NB4 (cell line): ENCODE data around the gene SCN1A.

Source experiments
- DNase-seq: peaks from one replicate; pipeline ENCODE4 v3.0.0; 2010; ENCODE audit warnings: low read depth
- H3K4me3 ChIP-seq: one replicate; pipeline ENCODE4 v1.5.1; 2011; ENCODE audit warnings: mild to moderate bottlenecking, low read depth, low read length, moderate library complexity
- MYC ChIP-seq: IDR thresholded peaks from 2 replicates; pipeline ENCODE4 v1.6.1; 2011; ENCODE audit warnings: low read depth, low read length
- POLR2A ChIP-seq: IDR thresholded peaks from 2 replicates; pipeline ENCODE4 v1.6.1; 2011; ENCODE audit warnings: mild to moderate bottlenecking; ENCODE audit not compliant: insufficient read length; ENCODE audit errors: extremely low read depth
- TF ChIP-seq, protein P1 (sequence below): IDR thresholded peaks from 2 replicates; pipeline ENCODE4 v1.6.1; 2011; ENCODE audit warnings: low read depth, low read length
- TF ChIP-seq, protein P2 (sequence below): IDR thresholded peaks from one replicate; pipeline ENCODE4 v1.5.1; 2012; ENCODE audit warnings: low read depth, low read length

The SCN1A gene

DNA sequence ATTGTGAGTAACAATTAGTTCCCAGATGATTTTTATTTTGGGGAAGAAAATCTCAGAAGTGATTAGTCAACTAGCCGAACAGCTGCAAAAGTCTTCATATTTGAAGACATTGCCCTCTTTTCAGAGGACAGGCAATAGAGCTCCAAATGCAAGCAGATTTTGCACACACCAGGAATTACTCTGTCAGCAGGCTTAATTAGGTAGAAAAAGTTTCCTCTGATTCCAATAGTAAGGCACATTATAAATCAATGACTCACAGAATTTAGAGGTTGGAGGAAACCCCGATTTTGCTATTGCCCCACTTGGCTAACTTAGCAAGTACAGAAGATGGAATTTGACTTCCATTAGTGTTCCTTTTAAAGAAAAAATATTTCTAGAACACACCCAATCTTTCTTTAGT lies 30.7 kb upstream of the SCN1A start:
- no peak overlapping the region for H3K4me3 ChIP-seq
- TF ChIP-seq, protein P1, sequence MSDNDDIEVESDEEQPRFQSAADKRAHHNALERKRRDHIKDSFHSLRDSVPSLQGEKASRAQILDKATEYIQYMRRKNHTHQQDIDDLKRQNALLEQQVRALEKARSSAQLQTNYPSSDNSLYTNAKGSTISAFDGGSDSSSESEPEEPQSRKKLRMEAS = no peak
- TF ChIP-seq, protein P2, sequence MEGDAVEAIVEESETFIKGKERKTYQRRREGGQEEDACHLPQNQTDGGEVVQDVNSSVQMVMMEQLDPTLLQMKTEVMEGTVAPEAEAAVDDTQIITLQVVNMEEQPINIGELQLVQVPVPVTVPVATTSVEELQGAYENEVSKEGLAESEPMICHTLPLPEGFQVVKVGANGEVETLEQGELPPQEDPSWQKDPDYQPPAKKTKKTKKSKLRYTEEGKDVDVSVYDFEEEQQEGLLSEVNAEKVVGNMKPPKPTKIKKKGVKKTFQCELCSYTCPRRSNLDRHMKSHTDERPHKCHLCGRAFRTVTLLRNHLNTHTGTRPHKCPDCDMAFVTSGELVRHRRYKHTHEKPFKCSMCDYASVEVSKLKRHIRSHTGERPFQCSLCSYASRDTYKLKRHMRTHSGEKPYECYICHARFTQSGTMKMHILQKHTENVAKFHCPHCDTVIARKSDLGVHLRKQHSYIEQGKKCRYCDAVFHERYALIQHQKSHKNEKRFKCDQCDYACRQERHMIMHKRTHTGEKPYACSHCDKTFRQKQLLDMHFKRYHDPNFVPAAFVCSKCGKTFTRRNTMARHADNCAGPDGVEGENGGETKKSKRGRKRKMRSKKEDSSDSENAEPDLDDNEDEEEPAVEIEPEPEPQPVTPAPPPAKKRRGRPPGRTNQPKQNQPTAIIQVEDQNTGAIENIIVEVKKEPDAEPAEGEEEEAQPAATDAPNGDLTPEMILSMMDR = no peak
- TF ChIP-seq MYC (no peak), POLR2A (no peak)
- DNase-seq = no peak

DNA sequence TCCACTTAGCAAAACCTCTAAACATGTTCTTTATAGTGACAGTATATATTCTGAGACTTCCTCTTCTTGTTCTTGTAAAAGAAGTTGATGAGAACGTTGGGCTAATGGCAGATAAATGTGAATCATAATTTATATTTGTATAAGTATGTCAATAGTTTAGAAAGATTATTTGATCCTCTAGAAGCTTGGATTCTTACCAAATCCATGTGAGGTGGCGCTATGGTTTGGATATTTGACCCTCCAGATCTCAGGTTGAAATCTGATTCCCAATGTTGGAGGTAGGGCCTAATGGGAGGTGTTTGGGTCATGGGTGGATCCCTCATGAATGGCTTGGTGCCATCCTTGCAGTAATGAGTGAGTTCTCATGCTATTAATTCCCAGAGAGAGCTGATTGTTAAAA lies 29.8 kb upstream of the SCN1A start:
- DNase-seq = no peak
- TF ChIP-seq, protein P1 = no peak
- TF ChIP-seq, protein P2 = no peak
- TF ChIP-seq MYC (no peak), POLR2A (no peak)
- H3K4me3 ChIP-seq = no peak overlapping the region

DNA sequence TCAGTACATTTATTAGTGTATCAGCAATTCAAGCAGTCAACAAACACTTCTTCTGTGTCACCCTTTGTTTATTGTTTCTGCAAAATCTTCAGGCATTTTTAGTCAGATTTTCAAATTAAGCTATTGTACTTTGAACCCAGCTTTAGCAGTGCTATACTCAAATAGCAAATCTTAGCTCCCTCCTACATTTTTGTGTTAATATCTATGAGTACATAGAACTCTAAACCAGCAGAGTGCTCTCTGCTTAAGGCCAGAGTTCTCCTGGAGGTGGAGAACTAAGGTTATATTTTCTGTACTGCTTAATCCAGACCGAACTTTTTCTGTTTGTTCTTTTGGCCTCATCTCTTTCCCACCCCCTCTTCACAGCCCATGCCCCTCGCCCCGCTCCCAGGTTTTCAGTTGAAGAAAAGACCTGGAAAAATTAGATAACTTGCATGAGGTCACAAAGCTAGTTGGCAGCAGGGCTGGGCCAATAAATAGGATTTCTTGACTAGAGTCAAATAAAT lies 29.2 kb upstream of the SCN1A start:
- no peak overlapping the region for H3K4me3 ChIP-seq
- no peak for DNase-seq
- TF ChIP-seq MYC (no peak), POLR2A (no peak)
- TF ChIP-seq, protein P2 = no peak
- TF ChIP-seq, protein P1 = no peak

DNA sequence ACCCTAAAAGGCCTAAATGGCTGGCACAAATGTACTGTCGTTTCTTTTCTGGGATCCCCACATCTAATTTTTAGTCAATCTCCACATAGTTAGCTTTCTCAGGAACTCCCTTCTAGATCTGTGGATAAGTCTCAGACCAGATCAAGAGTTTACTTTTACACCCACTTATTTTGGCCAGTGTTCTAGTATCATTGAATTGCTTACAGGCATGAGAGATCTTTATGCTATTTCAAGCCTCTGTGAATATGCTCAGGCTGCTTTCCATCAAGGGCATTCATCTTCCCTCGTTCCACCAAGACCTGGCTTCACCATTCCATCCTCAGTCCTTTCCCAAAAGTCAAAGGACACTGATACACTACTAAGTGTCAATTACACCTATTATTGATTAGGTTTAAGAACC lies 27.8 kb upstream of the SCN1A start:
- TF ChIP-seq, protein P1 = no peak
- TF ChIP-seq POLR2A (no peak), MYC (no peak)
- TF ChIP-seq, protein P2 = no peak
- DNase-seq = no peak

DNA sequence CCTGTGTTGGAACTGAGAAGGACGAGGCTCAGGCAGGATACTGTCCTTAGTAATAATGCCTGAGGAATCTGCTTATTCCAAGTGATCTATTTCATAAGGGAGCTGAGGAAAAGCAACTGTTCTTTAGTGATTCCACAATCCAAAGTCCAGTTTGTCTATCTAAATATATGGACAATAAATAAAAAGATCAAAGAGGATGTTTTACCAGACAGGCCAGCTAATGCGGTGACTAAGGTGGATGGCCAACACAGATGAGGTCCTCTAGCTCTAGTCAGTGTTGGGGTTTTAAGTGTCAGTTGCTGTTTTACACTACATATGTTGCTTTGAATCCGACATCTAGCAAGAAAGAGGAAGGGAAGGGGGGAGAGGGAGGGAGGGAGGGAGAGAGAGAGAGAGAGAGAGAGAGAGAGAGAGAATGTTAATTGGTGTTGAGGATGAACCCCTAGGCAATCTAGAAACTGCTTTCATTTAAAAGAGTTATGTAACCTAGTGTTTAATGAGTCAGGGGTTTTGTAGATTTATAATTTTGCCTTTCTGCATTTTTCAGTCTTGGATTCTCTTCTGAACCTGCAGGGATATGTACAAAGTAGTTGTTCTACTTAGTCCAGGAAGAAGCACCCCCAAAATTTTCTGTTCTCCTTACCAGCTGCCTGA lies 27.0 kb upstream of the SCN1A start:
- TF ChIP-seq, protein P2 = no peak
- TF ChIP-seq, protein P1 = no peak
- TF ChIP-seq POLR2A = no peak
- TF ChIP-seq MYC = no peak
- H3K4me3 ChIP-seq = no peak overlapping the region
- no peak for DNase-seq

More for the DNA sequence above, 27.8 kb upstream of the SCN1A start:
- H3K4me3 ChIP-seq = no peak overlapping the region
